SIG-M5 treated with dmso at 0.1 percent for 504 hours (cell line): ENCODE measurements around the gene TMSB15C.

Experiments
- DNase-seq: peaks from one replicate; lab custom pipeline; 2025; ENCODE audit not compliant: unreplicated experiment; lab: John Stamatoyannopoulos, UW

The TMSB15C gene

DNA sequence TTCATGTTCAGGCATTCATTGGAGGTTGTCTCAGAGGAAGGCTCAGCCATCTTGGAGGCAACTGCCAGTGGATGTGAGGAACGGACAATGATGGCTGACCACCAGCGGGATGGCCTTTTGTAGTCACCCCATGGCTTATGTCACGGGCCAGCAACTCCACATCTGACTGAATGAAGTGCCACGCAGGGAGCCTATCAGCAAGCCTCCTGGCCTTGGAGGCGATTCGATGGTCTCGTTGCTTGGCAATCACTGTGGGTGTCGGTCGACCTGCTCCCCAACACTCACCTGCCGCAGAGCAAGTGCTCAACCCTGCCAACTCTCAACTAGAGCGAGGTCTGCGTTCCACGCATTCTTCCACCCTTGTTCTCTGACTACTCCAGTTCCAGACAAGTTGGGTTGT is 28.9 kb downstream of the TMSB15C start:
- no peak for DNase-seq

DNA sequence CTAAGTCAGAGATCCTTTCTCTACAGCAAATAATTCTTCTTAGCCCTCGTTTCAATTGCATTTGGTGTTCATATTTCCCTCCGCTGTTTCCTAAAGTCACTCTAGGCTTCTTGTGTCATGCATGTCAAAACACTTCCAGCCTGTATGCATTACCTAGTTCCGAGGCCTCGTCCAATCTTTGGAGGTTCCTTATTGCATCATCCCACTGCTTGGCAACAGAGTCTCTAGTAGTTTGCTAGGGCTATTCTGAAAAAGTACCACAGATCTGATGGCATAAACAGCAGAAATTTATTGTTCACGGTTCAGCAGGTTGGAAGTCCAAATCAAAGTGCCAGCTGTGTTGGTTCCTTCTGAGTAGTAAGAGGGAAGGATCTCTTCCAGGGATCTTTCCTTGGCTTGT is 30.4 kb downstream of the TMSB15C start:
- no peak for DNase-seq

DNA sequence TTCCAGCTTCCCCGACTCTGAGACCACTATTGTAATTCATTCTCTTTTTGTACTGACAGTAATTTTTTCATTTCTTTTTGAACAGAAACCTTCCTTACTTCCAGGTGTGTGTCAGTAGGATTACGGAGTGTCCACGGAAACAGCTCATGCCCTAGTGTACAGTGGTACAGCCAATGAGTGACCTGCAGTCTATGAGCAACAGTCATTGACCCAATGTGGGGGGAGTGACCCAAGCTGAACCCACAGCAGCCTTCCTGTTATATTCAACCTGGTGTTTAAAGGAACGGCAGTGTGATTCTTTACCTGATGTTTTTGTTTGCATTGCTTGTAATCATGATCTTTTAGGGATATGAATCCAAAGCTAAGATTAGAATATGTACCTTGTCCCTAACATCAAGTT is 35.0 kb downstream of the TMSB15C start:
- DNase-seq = no peak

DNA sequence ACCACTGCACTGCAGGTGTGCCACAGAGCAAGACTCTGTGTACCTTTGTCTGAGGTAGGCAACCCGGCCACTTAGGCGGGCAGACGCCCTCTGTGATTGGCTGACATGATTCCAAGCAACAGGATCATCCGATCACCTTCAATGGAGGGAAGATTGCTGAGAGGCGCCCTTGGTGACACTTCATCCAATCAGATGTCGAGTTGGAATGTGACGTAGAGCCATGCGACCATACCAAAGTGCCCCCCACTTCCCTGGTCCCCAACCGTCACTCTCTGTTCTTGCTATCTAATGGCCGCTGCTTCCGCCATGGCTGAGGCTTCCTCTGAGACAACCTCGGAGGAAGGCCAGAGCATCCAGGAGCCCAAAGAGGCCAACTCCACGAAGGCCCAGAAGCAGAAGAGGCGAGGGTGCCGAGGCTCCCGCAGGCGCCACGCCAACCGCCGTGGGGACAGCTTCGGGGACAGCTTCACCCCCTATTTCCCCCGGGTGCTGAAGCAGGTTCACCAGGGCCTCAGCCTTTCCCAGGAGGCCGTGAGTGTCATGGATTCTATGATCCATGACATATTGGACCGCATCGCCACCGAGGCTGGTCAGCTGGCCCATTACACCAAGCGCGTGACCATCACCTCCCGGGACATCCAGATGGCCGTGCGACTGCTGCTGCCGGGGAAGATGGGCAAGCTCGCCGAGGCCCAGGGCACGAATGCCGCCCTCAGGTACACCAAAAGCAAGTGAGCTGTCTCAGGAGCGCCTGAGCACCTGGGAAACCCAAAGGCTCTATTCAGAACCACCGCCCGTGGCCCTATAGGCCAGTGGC is 36.1 kb downstream of the TMSB15C start, which contains the start of gene H2BW2:
Gene H2BW2 (plus strand): TSS at position 268 of the 817 bp plus-strand sequence. CDS start 39 bp downstream, at position 307.
- DNase-seq = no peak
